Kidney epithelial cell (primary cell): ENCODE data around the gene DISC1. TPM values are rescaled to one million over a fixed set of nuclear protein-coding genes. Genes with fewer than 3 reads are reported as not detected.

ENCODE experiments used
- DNase-seq: peaks from one replicate; pipeline ENCODE4 v3.0.0-alpha.2; 2010; ENCODE audit warnings: low read depth
- H3K27me3 ChIP-seq: 2 replicates; pipeline ENCODE4 v1.6.0; 2011; ENCODE audit warnings: low read length; ENCODE audit not compliant: control insufficient read depth, insufficient read depth
- H3K36me3 ChIP-seq: 2 replicates; pipeline ENCODE4 v1.5.1; 2011; ENCODE audit warnings: low read length; ENCODE audit not compliant: control insufficient read depth, insufficient read depth
- H3K4me3 ChIP-seq: 2 replicates; pipeline ENCODE4 v1.5.1; 2011; ENCODE audit warnings: low read depth, mild to moderate bottlenecking, control low read depth, low read length
- total RNA-seq: library from RNA; depleted of rRNA; stranded (reverse); fragments of >200 nt; gene quantifications from 2 replicates; pipeline ENCODE4 v1.2.3, GENCODE V29; 2015
- TF ChIP-seq, protein P1 (sequence below): IDR thresholded peaks from 2 replicates; pipeline ENCODE4 v1.5.1; 2011; ENCODE audit warnings: mild to moderate bottlenecking, moderate library complexity, low read length, control low read depth, inconsistent platforms; ENCODE audit not compliant: insufficient read depth, poor library complexity, severe bottlenecking

Gene DISC1
- total RNA-seq, 1 donor from 2014 or later: 5.8 TPM

DNA sequence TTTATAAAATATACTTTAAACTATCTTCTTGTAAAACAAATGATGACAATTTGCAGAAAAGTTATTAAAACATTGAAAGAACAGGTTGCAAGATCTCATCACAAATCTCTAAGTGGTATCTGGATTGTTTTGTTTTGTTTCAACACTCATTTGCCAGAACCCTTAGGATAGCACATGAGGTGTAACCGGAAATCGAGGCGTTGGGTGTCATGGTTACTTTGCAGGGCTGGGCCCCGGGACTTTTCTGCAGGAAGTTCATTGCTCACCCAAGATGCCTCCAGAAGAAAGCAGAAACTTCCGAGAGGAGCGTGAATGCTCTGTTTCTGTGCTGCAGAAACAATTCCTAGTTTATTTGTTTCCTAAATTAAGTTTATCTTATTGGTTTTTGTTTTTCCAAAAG, 2.5 kb downstream of the DISC1 start:
- Histone ChIP-seq H3K27me3 (no peaks in the 10 kb centered on the region), H3K4me3 (no peak overlapping the region), H3K36me3 (no peaks in the 10 kb centered on the region)
- no peak for DNase-seq
- TF ChIP-seq, protein P1, sequence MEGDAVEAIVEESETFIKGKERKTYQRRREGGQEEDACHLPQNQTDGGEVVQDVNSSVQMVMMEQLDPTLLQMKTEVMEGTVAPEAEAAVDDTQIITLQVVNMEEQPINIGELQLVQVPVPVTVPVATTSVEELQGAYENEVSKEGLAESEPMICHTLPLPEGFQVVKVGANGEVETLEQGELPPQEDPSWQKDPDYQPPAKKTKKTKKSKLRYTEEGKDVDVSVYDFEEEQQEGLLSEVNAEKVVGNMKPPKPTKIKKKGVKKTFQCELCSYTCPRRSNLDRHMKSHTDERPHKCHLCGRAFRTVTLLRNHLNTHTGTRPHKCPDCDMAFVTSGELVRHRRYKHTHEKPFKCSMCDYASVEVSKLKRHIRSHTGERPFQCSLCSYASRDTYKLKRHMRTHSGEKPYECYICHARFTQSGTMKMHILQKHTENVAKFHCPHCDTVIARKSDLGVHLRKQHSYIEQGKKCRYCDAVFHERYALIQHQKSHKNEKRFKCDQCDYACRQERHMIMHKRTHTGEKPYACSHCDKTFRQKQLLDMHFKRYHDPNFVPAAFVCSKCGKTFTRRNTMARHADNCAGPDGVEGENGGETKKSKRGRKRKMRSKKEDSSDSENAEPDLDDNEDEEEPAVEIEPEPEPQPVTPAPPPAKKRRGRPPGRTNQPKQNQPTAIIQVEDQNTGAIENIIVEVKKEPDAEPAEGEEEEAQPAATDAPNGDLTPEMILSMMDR: no peak

DNA sequence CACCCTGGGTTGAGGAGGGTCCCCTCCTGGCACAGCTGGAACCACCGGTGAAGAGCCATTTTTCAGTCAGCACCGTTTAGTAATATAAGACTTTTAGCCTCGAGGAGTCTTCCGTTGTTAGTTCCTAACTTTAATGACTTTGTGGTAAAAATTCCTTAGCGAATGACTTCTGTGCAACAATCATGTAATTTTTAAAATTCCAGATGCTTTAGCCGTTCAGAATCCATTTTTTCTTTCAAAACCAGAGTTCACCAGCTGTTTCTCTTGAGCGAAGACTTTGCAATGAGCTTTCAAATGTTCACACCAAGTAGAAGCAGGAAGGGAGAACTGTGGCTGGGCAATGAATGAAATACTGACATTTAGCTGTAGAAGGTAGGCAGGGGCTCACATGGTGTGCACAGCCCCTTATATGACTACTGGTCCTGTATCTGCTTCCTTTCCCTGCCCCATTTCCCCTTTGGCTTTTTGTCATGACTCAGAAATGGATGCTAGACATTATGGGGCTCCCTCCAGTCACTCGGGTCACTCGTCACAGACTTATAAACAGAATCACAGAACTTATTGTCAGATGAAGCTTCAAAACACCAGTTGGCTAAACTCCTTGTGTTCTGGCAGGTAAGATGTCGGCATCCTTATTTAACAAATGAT, 4.1 kb downstream of the DISC1 start:
- Histone ChIP-seq H3K27me3 (no peaks in the 10 kb centered on the region), H3K4me3 (no peak overlapping the region), H3K36me3 (no peaks in the 10 kb centered on the region)
- DNase-seq: no peak
- TF ChIP-seq, protein P1: no peak

DNA sequence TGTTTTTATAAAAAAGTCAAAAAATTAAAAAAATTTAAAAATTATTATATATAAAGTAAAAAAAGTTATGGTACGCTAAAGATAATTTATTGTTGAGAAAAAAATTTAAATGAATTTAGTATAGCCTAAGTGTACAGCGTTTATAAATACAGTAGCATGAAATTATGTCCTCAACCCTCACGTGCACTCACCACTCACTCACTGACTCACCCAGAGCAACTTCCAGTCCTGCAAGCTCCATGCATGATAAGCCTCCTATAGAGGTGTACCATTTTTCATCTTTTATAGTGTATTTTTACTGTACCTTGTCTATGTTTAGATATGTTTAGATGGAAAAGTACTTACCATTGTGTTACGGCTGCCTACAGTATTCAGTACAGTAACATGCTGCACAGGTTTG, 5.1 kb downstream of the DISC1 start:
- DNase-seq: no peak
- Histone ChIP-seq H3K27me3 (no peaks in the 10 kb centered on the region), H3K36me3 (no peaks in the 10 kb centered on the region), H3K4me3 (no peak overlapping the region)
- TF ChIP-seq, protein P1: no peak

DNA sequence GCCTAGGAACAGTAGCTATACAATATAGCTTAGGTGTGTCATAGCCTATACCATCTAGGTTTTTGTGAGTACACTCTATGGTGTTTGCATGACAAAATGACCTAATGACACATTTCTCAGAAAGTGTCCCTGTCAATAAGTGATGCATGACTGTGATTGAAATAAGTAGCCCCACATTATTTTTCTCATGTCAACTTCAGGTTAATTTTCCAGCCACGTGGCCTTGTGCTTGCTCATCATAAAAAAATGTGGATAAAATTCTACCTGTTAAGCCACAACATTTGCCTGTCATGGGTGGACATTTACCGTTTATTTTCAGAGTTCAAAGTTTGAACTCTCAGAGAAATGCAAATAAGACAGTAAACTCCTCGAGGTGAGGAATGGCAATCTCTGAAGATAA, 5.5 kb downstream of the DISC1 start:
- TF ChIP-seq, protein P1: no peak
- Histone ChIP-seq H3K4me3 (no peak overlapping the region), H3K36me3 (no peaks in the 10 kb centered on the region), H3K27me3 (no peaks in the 10 kb centered on the region)
- DNase-seq: no peak

DNA sequence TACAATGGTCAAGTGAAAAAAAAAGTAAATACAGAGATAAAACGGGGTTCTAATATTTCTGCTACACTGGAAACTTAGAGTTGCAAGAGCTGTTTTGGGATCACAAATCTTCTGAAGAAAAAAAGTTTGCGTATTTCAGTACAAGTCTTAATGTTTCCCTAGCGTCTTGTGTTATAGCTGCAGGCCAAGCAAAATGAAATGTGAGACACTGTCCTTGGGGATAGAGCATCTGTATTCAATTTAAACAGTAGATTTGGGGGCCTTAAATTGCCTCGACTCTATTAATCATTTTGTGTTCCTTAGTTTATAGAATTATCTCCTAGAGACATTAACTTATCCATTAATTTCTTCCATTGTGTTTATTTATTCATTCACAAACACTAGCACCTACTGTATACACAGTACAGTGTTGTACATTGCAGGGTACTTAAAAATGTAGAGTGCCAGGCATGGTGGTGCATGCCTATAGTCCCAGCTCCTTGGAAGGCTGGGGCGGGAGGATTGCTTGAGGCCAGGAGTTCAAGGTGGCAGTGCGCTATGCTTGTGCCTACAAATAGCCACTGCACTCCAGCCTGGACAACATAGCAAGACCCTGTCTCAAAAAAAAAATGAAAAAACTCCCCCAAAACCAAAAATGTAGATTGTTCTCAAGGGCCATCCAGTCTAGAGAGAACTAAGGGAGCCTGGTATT, 7.9 kb downstream of the DISC1 start:
- Histone ChIP-seq H3K27me3 (no peaks in the 10 kb centered on the region), H3K36me3 (no peaks in the 10 kb centered on the region), H3K4me3 (no peak overlapping the region)
- DNase-seq: no peak
- TF ChIP-seq, protein P1: no peak
